ENCODE data around the gene PPP1R12C. TPM values are rescaled to one million over a fixed set of nuclear protein-coding genes. Genes with fewer than 3 reads are reported as not detected.

PPP1R12C gene
- total RNA-seq, result 100 to 1,000 TPM in 1 of 2 donors, 10 to 100 TPM in 1; 81.2 to 135 TPM

GRCh38 chr19:55116859-55117662, at the start of gene PPP1R12C:
TSS of gene PPP1R12C (minus strand) at chr19:55117637. CDS start at chr19:55117543, 94 bp downstream.
- peak within 1 kb of the TSS; percentile 71 to 73 for H3K4me3 ChIP-seq
- peaks cover 48% of the 10 kb centered on the region for H3K4me1 ChIP-seq
- 0% methylated on average over 17 to 43 of the region's 97 CpGs for WGBS, 2 donors
- H3K36me3 ChIP-seq (replicated peaks in 1 of 2; ENCODE audit: insufficient read depth in 1 of 2, low read depth in 2 of 2), result no peaks in the 10 kb centered on the region
- H3K9me3 ChIP-seq, result no peaks in the 10 kb centered on the region
- TF ChIP-seq POLR2A (IDR thresholded peaks at IDR 0.05) (peak in 2 of 3 donors; percentile 10 to 24), CTCF (IDR thresholded peaks at IDR 0.05) (no peak)
- peak within 1 kb of the TSS; percentile 62 to 78 (median 70) for H3K27ac ChIP-seq
- intact Hi-C loops (cut with DNase I), result no loop called here
- ATAC-seq (peak; percentile 10), DNase-seq (peak; percentile 28 to 38 (median 35))
- H3K27me3 ChIP-seq, result no peaks in the 10 kb centered on the region

- peak within 1 kb of the TSS; percentile 23 to 81 (median 46) for H3K27ac ChIP-seq
- 1 to 3% methylated on average over 31 to 33 of the region's 33 CpGs for WGBS, 2 donors
- peaks cover 17% of the 10 kb centered on the region for H3K4me1 ChIP-seq
- H3K27me3 ChIP-seq, result peaks cover 0 to 11% of the 10 kb centered on the region in 2 donors
- intact Hi-C loops (cut with DNase I), result no loop called here
- no peaks in the 10 kb centered on the region for H3K9me3 ChIP-seq
- peak; percentile 99 for ATAC-seq
- peak within 1 kb of the TSS in 1 of 2 donors; percentile 50 for H3K4me3 ChIP-seq
- TF ChIP-seq POLR2A (IDR thresholded peaks at IDR 0.05) (no peak), CTCF (IDR thresholded peaks at IDR 0.05) (peak in 2 of 7 experiments; percentile 23 to 39)
- no peaks in the 10 kb centered on the region for H3K36me3 ChIP-seq (replicated peaks in 1 of 2; ENCODE audit: insufficient read depth in 1 of 2, low read depth in 2 of 2)
- peak; percentile 97 to 99 (median 98) for DNase-seq
These were observed 49.3 kb upstream of the PPP1R12C start, which contains the start of gene DNAAF3 for GRCh38 chr19:55166530-55167268. TSS of gene DNAAF3 (minus strand) at chr19:55166613. CDS start at chr19:55166413, 200 bp downstream.

GRCh38 chr19:55165952-55166529, 48.6 kb upstream of the PPP1R12C start:
- peak; percentile 60 to 81 (median 71) for DNase-seq
- TF ChIP-seq CTCF (IDR thresholded peaks at IDR 0.05), result peak in 6 of 7 experiments; percentile 20 to 59 (median 42)
- no peak for TF ChIP-seq POLR2A (IDR thresholded peaks at IDR 0.05)
- Histone ChIP-seq H3K9me3 (no peaks in the 10 kb centered on the region), H3K27me3 (peaks cover 0 to 17% of the 10 kb centered on the region in 2 donors), H3K36me3 (replicated peaks in 1 of 2; ENCODE audit: insufficient read depth in 1 of 2, low read depth in 2 of 2) (no peaks in the 10 kb centered on the region), H3K27ac (peak overlapping the region in 3 of 4 donors; percentile 23 to 81 (median 42)), H3K4me1 (peaks cover 17% of the 10 kb centered on the region), H3K4me3 (peak overlapping the region in 1 of 2 donors; percentile 50)
- peak; percentile 33 for ATAC-seq
- WGBS, 2 donors, result 1 to 13% methylated on average over 6 to 34 of the region's 34 CpGs
- intact Hi-C loops (cut with DNase I), result no loop called here

- intact Hi-C loops (cut with DNase I), result no loop called here
- no peak overlapping the region for H3K27ac ChIP-seq
- H3K4me1 ChIP-seq, result peaks cover 12% of the 10 kb centered on the region
- H3K27me3 ChIP-seq, result peaks cover 0 to 33% of the 10 kb centered on the region in 2 donors
- H3K36me3 ChIP-seq (replicated peaks in 1 of 2; ENCODE audit: insufficient read depth in 1 of 2, low read depth in 2 of 2), result no peaks in the 10 kb centered on the region
- no peaks in the 10 kb centered on the region for H3K9me3 ChIP-seq
- WGBS, 2 donors, result 23 to 37% methylated on average over 35 to 61 of the region's 61 CpGs
- no peak overlapping the region for H3K4me3 ChIP-seq
- ATAC-seq, result no peak
- TF ChIP-seq POLR2A (IDR thresholded peaks at IDR 0.05), result no peak
- TF ChIP-seq CTCF (IDR thresholded peaks at IDR 0.05), result no peak
- no peak for DNase-seq
These were observed 44.3 kb upstream of the PPP1R12C start for GRCh38 chr19:55161571-55162322.

Data from body of pancreas (tissue), 4 donors.